ENCODE data around the gene SNX11.

DNA sequence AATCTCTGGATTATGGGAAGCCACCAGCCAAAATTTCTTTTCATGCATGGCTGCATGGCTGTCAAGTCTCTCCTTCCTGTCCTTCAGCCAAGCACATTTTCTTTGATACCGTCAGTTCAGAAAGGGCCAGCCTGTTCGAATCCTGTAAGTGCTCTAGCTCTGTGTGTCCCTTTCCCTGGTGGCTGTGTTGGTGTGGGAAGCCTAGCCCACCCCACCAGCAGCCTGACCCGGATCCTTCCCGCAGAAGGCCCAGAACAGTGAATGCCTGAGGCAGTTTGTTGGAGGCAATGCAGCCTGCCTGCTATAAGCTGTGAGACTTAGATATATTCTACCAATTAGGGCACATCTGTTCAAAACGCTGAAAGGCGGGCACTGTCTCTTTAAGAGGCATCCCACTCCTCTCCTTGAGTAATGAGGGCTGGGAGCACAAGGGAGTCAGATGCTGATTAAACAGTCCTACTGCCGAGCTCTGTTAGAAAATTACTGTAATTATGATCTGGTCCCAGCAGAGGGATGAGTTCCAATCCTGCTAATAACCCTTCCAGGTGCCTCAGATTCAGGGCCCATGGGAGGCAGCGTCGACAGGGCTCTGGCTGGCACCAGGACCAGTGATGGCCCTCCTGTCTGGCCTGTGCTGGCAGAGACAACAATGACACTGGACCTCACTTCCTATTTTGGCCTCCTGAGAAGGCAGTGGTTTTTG is 18.4 kb downstream of the SNX11 start:
- TF ChIP-seq, protein P1, sequence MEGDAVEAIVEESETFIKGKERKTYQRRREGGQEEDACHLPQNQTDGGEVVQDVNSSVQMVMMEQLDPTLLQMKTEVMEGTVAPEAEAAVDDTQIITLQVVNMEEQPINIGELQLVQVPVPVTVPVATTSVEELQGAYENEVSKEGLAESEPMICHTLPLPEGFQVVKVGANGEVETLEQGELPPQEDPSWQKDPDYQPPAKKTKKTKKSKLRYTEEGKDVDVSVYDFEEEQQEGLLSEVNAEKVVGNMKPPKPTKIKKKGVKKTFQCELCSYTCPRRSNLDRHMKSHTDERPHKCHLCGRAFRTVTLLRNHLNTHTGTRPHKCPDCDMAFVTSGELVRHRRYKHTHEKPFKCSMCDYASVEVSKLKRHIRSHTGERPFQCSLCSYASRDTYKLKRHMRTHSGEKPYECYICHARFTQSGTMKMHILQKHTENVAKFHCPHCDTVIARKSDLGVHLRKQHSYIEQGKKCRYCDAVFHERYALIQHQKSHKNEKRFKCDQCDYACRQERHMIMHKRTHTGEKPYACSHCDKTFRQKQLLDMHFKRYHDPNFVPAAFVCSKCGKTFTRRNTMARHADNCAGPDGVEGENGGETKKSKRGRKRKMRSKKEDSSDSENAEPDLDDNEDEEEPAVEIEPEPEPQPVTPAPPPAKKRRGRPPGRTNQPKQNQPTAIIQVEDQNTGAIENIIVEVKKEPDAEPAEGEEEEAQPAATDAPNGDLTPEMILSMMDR (IDR thresholded peaks at IDR 0.05; ENCODE audit: borderline replicate concordance, extremely low read depth, low read length, poor library complexity, severe bottlenecking): no peak
- no peak for TF ChIP-seq EZH2 (IDR thresholded peaks at IDR 0.05; ENCODE audit: borderline replicate concordance, low read depth, low read length, severe bottlenecking)
